ENCODE measurements around the gene TAOK1. TPM values are rescaled to one million over a fixed set of nuclear protein-coding genes. Genes with fewer than 3 reads are reported as not detected.

Gene TAOK1
- total RNA-seq, 1 experiment from 2014 or later: 87.1 TPM

GRCh38 chr17:29579866-29580771, 190.0 kb downstream of the TAOK1 start (continued):
- no peak for TF ChIP-seq AFF4 (CRISPR knock-in tag; IDR thresholded peaks at IDR 0.05; ENCODE audit: borderline replicate concordance)
- peak; percentile 71; the same call in 1 of the 2 replicates for TF ChIP-seq CBFB (CRISPR knock-in tag; IDR thresholded peaks at IDR 0.05; ENCODE audit: low read depth)
- no peak for TF ChIP-seq PREB (CRISPR knock-in tag; IDR thresholded peaks at IDR 0.05; ENCODE audit: borderline replicate concordance)
- TF ChIP-seq ZMAT4 (CRISPR knock-in tag; IDR thresholded peaks at IDR 0.05): no peak
- TF ChIP-seq E2F1 (CRISPR knock-in tag; IDR thresholded peaks at IDR 0.05): no peak

GRCh38 chr17:29581583-29582253, 191.6 kb downstream of the TAOK1 start:
- ChIA-PET POLR2A (interaction anchor here (2.0 kb wide), 1 partner anchor 10 kb away, joined by 12 read pairs; no protein-coding TSS in a partner anchor), CTCF (interaction anchor here (0.6 to 4.5 kb wide), 12 partner anchors 9 to 212 kb away, joined by 3 to 72 read pairs (median 6); partner anchors contain the start of gene ANKRD13B)
- Mint-ChIP-seq H3K27ac (no peak overlapping the region), H3K4me3 (no peak overlapping the region), H3K4me1 (peaks cover 27% of the 10 kb centered on the region), H3K36me3 (peaks cover 34% of the 10 kb centered on the region), H3K27me3 (ENCODE audit: low read depth) (no peaks in the 10 kb centered on the region), H3K9me3 (no peaks in the 10 kb centered on the region)
- DNase-seq (ENCODE audit: low spot score) (no peak), ATAC-seq (no peak)
- TF ChIP-seq ARID4B (CRISPR knock-in tag; IDR thresholded peaks at IDR 0.05; ENCODE audit: borderline replicate concordance): no peak
- TF ChIP-seq ZNF263 (CRISPR knock-in tag; IDR thresholded peaks at IDR 0.05; ENCODE audit: low read depth): no peak
- no peak for TF ChIP-seq RELA (CRISPR knock-in tag; IDR thresholded peaks at IDR 0.05; ENCODE audit: borderline replicate concordance)
- no peak for TF ChIP-seq SMAD4 (CRISPR knock-in tag; IDR thresholded peaks at IDR 0.05)
- no peak for TF ChIP-seq ZNF532 (CRISPR knock-in tag; IDR thresholded peaks at IDR 0.05; ENCODE audit: borderline replicate concordance)
- no peak for TF ChIP-seq ZNF512 (CRISPR knock-in tag; IDR thresholded peaks at IDR 0.05; ENCODE audit: borderline replicate concordance)
- no peak for TF ChIP-seq FOXK1 (CRISPR knock-in tag; IDR thresholded peaks at IDR 0.05)
- no peak for TF ChIP-seq ZNF317 (CRISPR knock-in tag; IDR thresholded peaks at IDR 0.05; ENCODE audit: borderline replicate concordance, low read depth)
